GM12878 (cell line): Measurements from ENCODE around the gene SWSAP1. TPM values are rescaled to one million over a fixed set of nuclear protein-coding genes. Genes with fewer than 3 reads are reported as not detected.

Experiments used
- ATAC-seq: fragments of 200-7000 bp; cut with Tn5 transposase; 3 replicates; pipeline ENCODE4 v1.9.1; 2020; ENCODE audit warnings: mild to moderate bottlenecking, moderate library complexity
- BruUV-seq: library from RNA; stranded (reverse); fragments of 400-500 nt; replicated peaks from 2 replicates; lab custom pipeline; 2021; lab: Mats Ljungman, UMichigan
- CTCF ChIA-PET: fragments of 300-600 bp; sonication (Branson Sonifier 250); formaldehyde crosslinking; extraction: SDS; loops from one replicate; lab custom pipeline; 2021; ENCODE audit warnings: inconsistent platforms; lab: Yijun Ruan, JAX
- POLR2A ChIA-PET: fragments of 350-600 bp; formaldehyde crosslinking; extraction: SDS; loops from one replicate; lab custom pipeline; 2021; ENCODE audit warnings: inconsistent platforms; lab: Charles Lee
- RAD21 ChIA-PET: fragments of 300-600 bp; sonication (Branson Sonifier 250); formaldehyde crosslinking; loops from one replicate; lab custom pipeline; 2023; ENCODE audit warnings: antibody characterized with exemption; ENCODE audit not compliant: unreplicated experiment; lab: Charles Lee
- SMC1A ChIA-PET: fragments of 300-600 bp; sonication (Branson Sonifier 250); formaldehyde crosslinking; loops from one replicate; lab custom pipeline; 2023; ENCODE audit not compliant: unreplicated experiment, uncharacterized antibody; lab: Charles Lee
- DNase-seq: peaks from one replicate; pipeline ENCODE4 v3.0.0-alpha.2; 2011; ENCODE audit warnings: low read depth, low spot score
- FAIRE-seq: peaks from 3 replicates; lab custom pipeline; 2011; peaks lifted over from hg19 to GRCh38; lab: Jason Lieb, UNC
- H2AFZ ChIP-seq: 2 replicates; pipeline ENCODE4 v1.6.0; 2011; ENCODE audit warnings: low read depth, low read length, control low read depth; ENCODE audit not compliant: control insufficient read depth
- H3K27ac ChIP-seq: 2 replicates; pipeline ENCODE4 v1.5.1; 2011; ENCODE audit warnings: control low read depth; ENCODE audit not compliant: control insufficient read depth, insufficient read depth
- H3K27me3 ChIP-seq, 2 experiments: replicated peaks in 1 of 2; 2 replicates each; pipeline versions ENCODE4 v1.6.0 to v1.6.1; 2011; ENCODE audit warnings: low read length in 1 of 2; ENCODE audit not compliant: control insufficient read depth in 2 of 2, insufficient read depth in 2 of 2
- H3K36me3 ChIP-seq, 2 experiments: 2 replicates each; pipeline ENCODE4 v1.5.1; 2011; ENCODE audit warnings: low read length in 1 of 2; ENCODE audit not compliant: control insufficient read depth in 2 of 2, insufficient read depth in 2 of 2
- H3K4me1 ChIP-seq: 2 replicates; pipeline ENCODE4 v1.6.1; 2011; ENCODE audit warnings: mild to moderate bottlenecking, low read length, moderate library complexity, mixed read lengths; ENCODE audit not compliant: control insufficient read depth, insufficient read depth
- H3K4me2 ChIP-seq: 2 replicates; pipeline ENCODE4 v1.6.0; 2011; ENCODE audit warnings: control low read depth; ENCODE audit not compliant: control insufficient read depth, insufficient read depth
- H3K4me3 ChIP-seq: fragments of 200-600 bp; sonication (generic); 2 replicates; pipeline ENCODE4 v1.5.1; 2016
- H3K79me2 ChIP-seq: 2 replicates; pipeline ENCODE4 v1.6.0; 2011; ENCODE audit warnings: low read length; ENCODE audit not compliant: control insufficient read depth, insufficient read depth
- H3K9ac ChIP-seq: 2 replicates; pipeline ENCODE4 v1.8.0; 2011; ENCODE audit warnings: low read length, control low read depth, mixed read lengths; ENCODE audit not compliant: control insufficient read depth, insufficient read depth
- H3K9me3 ChIP-seq: replicated peaks from 3 replicates; pipeline ENCODE4 v1.5.1; 2011; ENCODE audit warnings: mild to moderate bottlenecking, low read length; ENCODE audit not compliant: control insufficient read depth, insufficient read depth
- H4K20me1 ChIP-seq: 2 replicates; pipeline ENCODE4 v1.6.0; 2011; ENCODE audit not compliant: control insufficient read depth, insufficient read depth
- HCFC1 ChIP-seq: fragments of 150-350 bp; IDR thresholded peaks from 2 replicates; pipeline ENCODE4 v1.6.1; 2014; ENCODE audit warnings: low read length
- HDAC6 ChIP-seq: fragments of 200-600 bp; sonication (generic); IDR thresholded peaks from one replicate; pipeline ENCODE4 v1.8.0; 2017; ENCODE audit warnings: antibody characterized with exemption; ENCODE audit not compliant: unreplicated experiment
- MEF2B ChIP-seq: fragments of 450-650 bp; IDR thresholded peaks from 2 replicates; pipeline ENCODE4 v1.6.1; 2018; ENCODE audit warnings: mild to moderate bottlenecking, moderate library complexity; ENCODE audit not compliant: partially characterized antibody, poor library complexity, severe bottlenecking
- NR2C2 ChIP-seq: IDR thresholded peaks from 2 replicates; pipeline ENCODE4 v1.6.1; 2011; ENCODE audit warnings: borderline replicate concordance, low read depth; ENCODE audit not compliant: control insufficient read depth, insufficient read length
- SMARCA5 ChIP-seq: fragments of 450-650 bp; IDR thresholded peaks from 2 replicates; pipeline ENCODE4 v1.6.1; 2017; ENCODE audit warnings: mild to moderate bottlenecking
- WRNIP1 ChIP-seq: IDR thresholded peaks from 2 replicates; pipeline ENCODE4 v1.6.1; 2011; ENCODE audit warnings: low read depth, low read length, improper control_type of control experiment, borderline replicate concordance
- ZBTB11 ChIP-seq: fragments of 450-650 bp; formaldehyde crosslinking; IDR thresholded peaks from 2 replicates; pipeline ENCODE4 v1.5.0; 2022; ENCODE audit warnings: mild to moderate bottlenecking, missing genetic modification characterization
- ZNF207 ChIP-seq: fragments of 450-650 bp; IDR thresholded peaks from 2 replicates; pipeline ENCODE4 v1.6.1; 2014; ENCODE audit warnings: antibody characterized with exemption, mild to moderate bottlenecking, borderline replicate concordance
- ZNF274 ChIP-seq: IDR thresholded peaks from one replicate; pipeline ENCODE4 v1.8.0; 2011; ENCODE audit not compliant: insufficient read length, insufficient read depth
- WGBS: methylation state at CpG from one replicate; pipeline ENCODE4 v1.1.6; 2016; ENCODE audit warnings: low lambda C conversion rate; ENCODE audit not compliant: insufficient replicate concordance, insufficient coverage; ENCODE audit errors: missing lambda C conversion rate; 5-methylcytosine and 5-hydroxymethylcytosine counted together
- in situ Hi-C: fragments of 300-500 bp; cut with MboI; formaldehyde crosslinking; loops from 9 replicates; pipeline ENCODE4 v1.14.3; 2018; ENCODE audit warnings: mixed read lengths
- intact Hi-C: fragments of 100-400 bp; cut with micrococcal nuclease; formaldehyde crosslinking; loops from one replicate; pipeline ENCODE4 v1.14.2; 2022; ENCODE audit not compliant: unreplicated experiment
- polyA plus RNA-seq, 11 experiments: library from polyadenylated mRNA; depleted of rRNA in 4 of 11; unstranded in 6 of 11; stranded (reverse) in 5 of 11; fragments of >200 nt; fragmentation: Nextera tagmentation in 4 of 11; fragmentation: Illumina TruSeq in 1 of 11; extraction: Ambion mirVana in 4 of 11; extraction: Trizol in 1 of 11; gene quantifications; 1 replicate in 1 of 11; 2 replicates in 10 of 11; pipeline versions ENCODE4 v1.2.1 to v1.2.3, GENCODE V29; 2011 to 2016; ENCODE audit warnings: inconsistent platforms in 2 of 11, missing spikeins in 2 of 11, low read depth in 1 of 11
- total RNA-seq, 4 experiments: library from RNA; depleted of rRNA in 3 of 4; stranded (reverse); fragments of >200 nt in 3 of 4; fragmentation: Illumina TruSeq in 1 of 4; extraction: Trizol in 1 of 4; gene quantifications; 2 replicates each; pipeline versions ENCODE4 v1.2.1 to v1.2.3, GENCODE V29; 2013 to 2021
- TF ChIP-seq, protein P1 (sequence below): fragments of 450-650 bp; IDR thresholded peaks from 2 replicates; pipeline ENCODE4 v1.6.1; 2017; ENCODE audit warnings: mild to moderate bottlenecking, low read depth, inconsistent platforms; ENCODE audit not compliant: poor library complexity, severe bottlenecking
- TF ChIP-seq, protein P2 (sequence below): fragments of 450-650 bp; formaldehyde crosslinking; IDR thresholded peaks from 2 replicates; pipeline ENCODE4 v1.4.0; 2020; ENCODE audit warnings: mild to moderate bottlenecking, moderate library complexity

SWSAP1 gene
- total and polyA plus RNA-seq, 10 of the 15 experiments (the other 5 are each of a cell fraction or from before 2014, with no cell fraction given): 0.18 to 6.5 (median 2.4) TPM

DNA sequence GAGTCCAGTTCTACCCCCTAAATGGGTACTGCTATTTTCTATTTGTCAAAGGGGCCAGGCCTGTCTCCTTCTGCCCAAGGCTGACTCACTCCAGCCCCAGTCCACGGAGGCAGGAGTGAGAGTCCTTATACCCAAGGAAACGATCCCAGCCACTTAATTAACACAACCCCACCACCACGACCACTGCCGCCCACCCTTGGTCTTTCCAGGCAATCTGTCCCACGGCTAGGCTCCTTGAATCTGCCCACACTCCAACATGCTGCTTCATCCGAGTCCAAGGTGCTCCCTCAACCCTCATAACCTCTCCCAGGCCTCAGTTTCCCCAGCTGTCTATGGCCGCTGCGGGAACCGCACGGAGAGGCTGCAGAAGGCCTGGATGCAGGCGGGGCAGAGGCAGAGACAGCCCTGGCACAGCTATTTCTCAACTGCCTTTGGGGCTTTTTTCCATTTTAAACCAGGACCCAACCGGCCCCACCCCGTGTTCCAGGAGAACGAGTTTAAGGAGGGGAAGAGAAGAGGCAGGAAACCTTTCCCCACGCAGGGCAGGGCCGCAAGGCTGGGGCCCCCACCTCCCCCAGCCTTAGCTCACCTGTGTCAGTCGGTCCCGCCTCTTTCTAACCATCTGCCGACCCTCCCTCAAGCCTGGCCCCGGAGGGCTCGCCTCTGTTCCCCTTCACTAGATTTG is 35.8 kb upstream of the SWSAP1 start:
- ATAC-seq: no peak; the same call in 2 of the 3 replicates
- TF ChIP-seq ZNF207: no peak
- TF ChIP-seq ZNF274: no peak
- TF ChIP-seq SMARCA5: no peak
- no peak for TF ChIP-seq NR2C2
- TF ChIP-seq MEF2B: no peak
- TF ChIP-seq ZBTB11 (CRISPR knock-in tag): no peak
- TF ChIP-seq WRNIP1: no peak
- no peak for TF ChIP-seq HCFC1
- TF ChIP-seq, protein P1, sequence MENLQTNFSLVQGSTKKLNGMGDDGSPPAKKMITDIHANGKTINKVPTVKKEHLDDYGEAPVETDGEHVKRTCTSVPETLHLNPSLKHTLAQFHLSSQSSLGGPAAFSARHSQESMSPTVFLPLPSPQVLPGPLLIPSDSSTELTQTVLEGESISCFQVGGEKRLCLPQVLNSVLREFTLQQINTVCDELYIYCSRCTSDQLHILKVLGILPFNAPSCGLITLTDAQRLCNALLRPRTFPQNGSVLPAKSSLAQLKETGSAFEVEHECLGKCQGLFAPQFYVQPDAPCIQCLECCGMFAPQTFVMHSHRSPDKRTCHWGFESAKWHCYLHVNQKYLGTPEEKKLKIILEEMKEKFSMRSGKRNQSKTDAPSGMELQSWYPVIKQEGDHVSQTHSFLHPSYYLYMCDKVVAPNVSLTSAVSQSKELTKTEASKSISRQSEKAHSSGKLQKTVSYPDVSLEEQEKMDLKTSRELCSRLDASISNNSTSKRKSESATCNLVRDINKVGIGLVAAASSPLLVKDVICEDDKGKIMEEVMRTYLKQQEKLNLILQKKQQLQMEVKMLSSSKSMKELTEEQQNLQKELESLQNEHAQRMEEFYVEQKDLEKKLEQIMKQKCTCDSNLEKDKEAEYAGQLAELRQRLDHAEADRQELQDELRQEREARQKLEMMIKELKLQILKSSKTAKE: no peak
- TF ChIP-seq, protein P2, sequence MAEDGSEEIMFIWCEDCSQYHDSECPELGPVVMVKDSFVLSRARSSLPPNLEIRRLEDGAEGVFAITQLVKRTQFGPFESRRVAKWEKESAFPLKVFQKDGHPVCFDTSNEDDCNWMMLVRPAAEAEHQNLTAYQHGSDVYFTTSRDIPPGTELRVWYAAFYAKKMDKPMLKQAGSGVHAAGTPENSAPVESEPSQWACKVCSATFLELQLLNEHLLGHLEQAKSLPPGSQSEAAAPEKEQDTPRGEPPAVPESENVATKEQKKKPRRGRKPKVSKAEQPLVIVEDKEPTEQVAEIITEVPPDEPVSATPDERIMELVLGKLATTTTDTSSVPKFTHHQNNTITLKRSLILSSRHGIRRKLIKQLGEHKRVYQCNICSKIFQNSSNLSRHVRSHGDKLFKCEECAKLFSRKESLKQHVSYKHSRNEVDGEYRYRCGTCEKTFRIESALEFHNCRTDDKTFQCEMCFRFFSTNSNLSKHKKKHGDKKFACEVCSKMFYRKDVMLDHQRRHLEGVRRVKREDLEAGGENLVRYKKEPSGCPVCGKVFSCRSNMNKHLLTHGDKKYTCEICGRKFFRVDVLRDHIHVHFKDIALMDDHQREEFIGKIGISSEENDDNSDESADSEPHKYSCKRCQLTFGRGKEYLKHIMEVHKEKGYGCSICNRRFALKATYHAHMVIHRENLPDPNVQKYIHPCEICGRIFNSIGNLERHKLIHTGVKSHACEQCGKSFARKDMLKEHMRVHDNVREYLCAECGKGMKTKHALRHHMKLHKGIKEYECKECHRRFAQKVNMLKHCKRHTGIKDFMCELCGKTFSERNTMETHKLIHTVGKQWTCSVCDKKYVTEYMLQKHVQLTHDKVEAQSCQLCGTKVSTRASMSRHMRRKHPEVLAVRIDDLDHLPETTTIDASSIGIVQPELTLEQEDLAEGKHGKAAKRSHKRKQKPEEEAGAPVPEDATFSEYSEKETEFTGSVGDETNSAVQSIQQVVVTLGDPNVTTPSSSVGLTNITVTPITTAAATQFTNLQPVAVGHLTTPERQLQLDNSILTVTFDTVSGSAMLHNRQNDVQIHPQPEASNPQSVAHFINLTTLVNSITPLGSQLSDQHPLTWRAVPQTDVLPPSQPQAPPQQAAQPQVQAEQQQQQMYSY (CRISPR knock-in tag): no peak
- TF ChIP-seq HDAC6: no peak

More for the DNA sequence above, 35.8 kb upstream of the SWSAP1 start:
- Histone ChIP-seq H3K9ac (peak overlapping the region; percentile 62; the same call in 1 of the 2 replicates), H3K4me1 (peaks cover 4% of the 10 kb centered on the region), H3K4me3 (peak overlapping the region; percentile 93), H3K9me3 (no peaks in the 10 kb centered on the region; the same call in 2 of the 3 replicates), H4K20me1 (no peaks in the 10 kb centered on the region), H3K27me3 (no peaks in the 10 kb centered on the region), H2AFZ (peak overlapping the region; percentile 78; the same call in 1 of the 2 replicates), H3K4me2 (peak overlapping the region; percentile 90), H3K27ac (peak overlapping the region; percentile 45; the same call in 1 of the 2 replicates), H3K36me3 (peaks cover 0 to 9% of the 10 kb centered on the region in 2 experiments; a peak in 1 of 4 replicates), H3K79me2 (no peaks in the 10 kb centered on the region)
- ChIA-PET RAD21 (interaction anchor here (1.2 to 1.4 kb wide), 2 partner anchors 14 to 36 kb away, joined by 4 to 7 read pairs; partner anchors contain the start of gene SWSAP1), CTCF (interaction anchor here (0.6 to 2.3 kb wide), 8 partner anchors 8 to 151 kb away, joined by 3 to 11 read pairs (median 4); partner anchors contain the start of genes CCDC159 and TMEM205), SMC1A (interaction anchor here (0.7 to 1.6 kb wide), 3 partner anchors 12 to 44 kb away, joined by 3 to 7 read pairs (median 5); no protein-coding TSS in a partner anchor), POLR2A (interaction anchor here (0.6 to 1.1 kb wide), 4 partner anchors 7 to 1780 kb away, joined by 3 to 4 read pairs (median 3); partner anchors contain the start of genes CCDC159 and TMEM205)
- in situ Hi-C loops: no loop called here
- WGBS: 42% methylated on average over 21 of the region's 21 CpGs
- intact Hi-C loops: no loop called here
- BruUV-seq: no TSS peak
- no peak for FAIRE-seq
- DNase-seq: no peak
